ENCODE results near the gene IFI27L2.

IFI27L2 gene

GRCh38 chr14:94121485-94121884 is 7.9 kb downstream of the IFI27L2 start:
- Histone ChIP-seq H3K36me3 (ENCODE audit: insufficient read depth, low read length) (no peaks in the 10 kb centered on the region), H3K4me3 (ENCODE audit: low read depth in 1 of 2, low read length in 2 of 2) (no peak overlapping the region), H3K9me3 (ENCODE audit: low read length) (no peaks in the 10 kb centered on the region), H3K9ac (ENCODE audit: low read length) (no peak overlapping the region), H3K27ac (ENCODE audit: low read depth, low read length) (no peak overlapping the region), H3K27me3 (ENCODE audit: control insufficient read depth in 1 of 2, insufficient read depth in 2 of 2, low read length in 2 of 2) (no peaks in the 10 kb centered on the region), H3K4me1 (ENCODE audit: insufficient read depth, low read length) (no peaks in the 10 kb centered on the region)

- no peaks in the 10 kb centered on the region for H3K9me3 ChIP-seq (ENCODE audit: low read length)
- no peak overlapping the region for H3K9ac ChIP-seq (ENCODE audit: low read length)
- no peaks in the 10 kb centered on the region for H3K36me3 ChIP-seq (ENCODE audit: insufficient read depth, low read length)
- no peaks in the 10 kb centered on the region for H3K27me3 ChIP-seq (ENCODE audit: control insufficient read depth in 1 of 2, insufficient read depth in 2 of 2, low read length in 2 of 2)
- H3K27ac ChIP-seq (ENCODE audit: low read depth, low read length), result no peak overlapping the region
- no peak overlapping the region for H3K4me3 ChIP-seq (ENCODE audit: low read depth in 1 of 2, low read length in 2 of 2)
- H3K4me1 ChIP-seq (ENCODE audit: insufficient read depth, low read length), result no peaks in the 10 kb centered on the region
Measured at GRCh38 chr14:94120667-94121340, 8.6 kb downstream of the IFI27L2 start.

- Histone ChIP-seq H3K4me3 (ENCODE audit: low read depth in 1 of 2, low read length in 2 of 2) (no peak overlapping the region), H3K36me3 (ENCODE audit: insufficient read depth, low read length) (no peaks in the 10 kb centered on the region), H3K9me3 (ENCODE audit: low read length) (no peaks in the 10 kb centered on the region), H3K9ac (ENCODE audit: low read length) (no peak overlapping the region), H3K27me3 (ENCODE audit: control insufficient read depth in 1 of 2, insufficient read depth in 2 of 2, low read length in 2 of 2) (no peaks in the 10 kb centered on the region), H3K27ac (ENCODE audit: low read depth, low read length) (no peak overlapping the region), H3K4me1 (ENCODE audit: insufficient read depth, low read length) (no peaks in the 10 kb centered on the region)
Measured at GRCh38 chr14:94119071-94119470, 10.3 kb downstream of the IFI27L2 start.

GRCh38 chr14:94117856-94118255 is 11.5 kb downstream of the IFI27L2 start:
- Histone ChIP-seq H3K27me3 (ENCODE audit: control insufficient read depth in 1 of 2, insufficient read depth in 2 of 2, low read length in 2 of 2) (no peaks in the 10 kb centered on the region), H3K4me1 (ENCODE audit: insufficient read depth, low read length) (peaks cover 4% of the 10 kb centered on the region), H3K27ac (ENCODE audit: low read depth, low read length) (no peak overlapping the region), H3K4me3 (ENCODE audit: low read depth in 1 of 2, low read length in 2 of 2) (no peak overlapping the region), H3K36me3 (ENCODE audit: insufficient read depth, low read length) (no peaks in the 10 kb centered on the region), H3K9me3 (ENCODE audit: low read length) (no peaks in the 10 kb centered on the region), H3K9ac (ENCODE audit: low read length) (no peak overlapping the region)

GRCh38 chr14:94116701-94117100 is 12.7 kb downstream of the IFI27L2 start:
- Histone ChIP-seq H3K36me3 (ENCODE audit: insufficient read depth, low read length) (no peaks in the 10 kb centered on the region), H3K9me3 (ENCODE audit: low read length) (no peaks in the 10 kb centered on the region), H3K9ac (ENCODE audit: low read length) (no peak overlapping the region), H3K4me1 (ENCODE audit: insufficient read depth, low read length) (peaks cover 4% of the 10 kb centered on the region), H3K4me3 (ENCODE audit: low read depth in 1 of 2, low read length in 2 of 2) (no peak overlapping the region), H3K27ac (ENCODE audit: low read depth, low read length) (no peak overlapping the region), H3K27me3 (ENCODE audit: control insufficient read depth in 1 of 2, insufficient read depth in 2 of 2, low read length in 2 of 2) (no peaks in the 10 kb centered on the region)

- no peaks in the 10 kb centered on the region for H3K27me3 ChIP-seq (ENCODE audit: control insufficient read depth in 1 of 2, insufficient read depth in 2 of 2, low read length in 2 of 2)
- H3K27ac ChIP-seq (ENCODE audit: low read depth, low read length), result no peak overlapping the region
- no peak overlapping the region for H3K9ac ChIP-seq (ENCODE audit: low read length)
- no peak overlapping the region for H3K4me3 ChIP-seq (ENCODE audit: low read depth in 1 of 2, low read length in 2 of 2)
- peaks cover 4% of the 10 kb centered on the region for H3K4me1 ChIP-seq (ENCODE audit: insufficient read depth, low read length)
- no peaks in the 10 kb centered on the region for H3K9me3 ChIP-seq (ENCODE audit: low read length)
- no peaks in the 10 kb centered on the region for H3K36me3 ChIP-seq (ENCODE audit: insufficient read depth, low read length)
Measured at GRCh38 chr14:94115631-94116030, 13.8 kb downstream of the IFI27L2 start.

GRCh38 chr14:94115058-94115591 is 14.3 kb downstream of the IFI27L2 start:
- no peaks in the 10 kb centered on the region for H3K9me3 ChIP-seq (ENCODE audit: low read length)
- no peak overlapping the region for H3K9ac ChIP-seq (ENCODE audit: low read length)
- peaks cover 4% of the 10 kb centered on the region for H3K4me1 ChIP-seq (ENCODE audit: insufficient read depth, low read length)
- no peak overlapping the region for H3K27ac ChIP-seq (ENCODE audit: low read depth, low read length)
- no peak overlapping the region for H3K4me3 ChIP-seq (ENCODE audit: low read depth in 1 of 2, low read length in 2 of 2)
- no peaks in the 10 kb centered on the region for H3K36me3 ChIP-seq (ENCODE audit: insufficient read depth, low read length)
- no peaks in the 10 kb centered on the region for H3K27me3 ChIP-seq (ENCODE audit: control insufficient read depth in 1 of 2, insufficient read depth in 2 of 2, low read length in 2 of 2)

GRCh38 chr14:94114589-94115057 is 14.8 kb downstream of the IFI27L2 start:
- Histone ChIP-seq H3K9me3 (ENCODE audit: low read length) (no peaks in the 10 kb centered on the region), H3K4me1 (ENCODE audit: insufficient read depth, low read length) (peaks cover 7% of the 10 kb centered on the region), H3K36me3 (ENCODE audit: insufficient read depth, low read length) (no peaks in the 10 kb centered on the region), H3K9ac (ENCODE audit: low read length) (no peak overlapping the region), H3K4me3 (ENCODE audit: low read depth in 1 of 2, low read length in 2 of 2) (no peak overlapping the region), H3K27ac (ENCODE audit: low read depth, low read length) (no peak overlapping the region), H3K27me3 (ENCODE audit: control insufficient read depth in 1 of 2, insufficient read depth in 2 of 2, low read length in 2 of 2) (no peaks in the 10 kb centered on the region)

- Histone ChIP-seq H3K27me3 (ENCODE audit: control insufficient read depth in 1 of 2, insufficient read depth in 2 of 2, low read length in 2 of 2) (no peaks in the 10 kb centered on the region), H3K27ac (ENCODE audit: low read depth, low read length) (no peak overlapping the region), H3K9ac (ENCODE audit: low read length) (no peak overlapping the region), H3K4me1 (ENCODE audit: insufficient read depth, low read length) (peaks cover 9% of the 10 kb centered on the region), H3K4me3 (ENCODE audit: low read depth in 1 of 2, low read length in 2 of 2) (no peak overlapping the region), H3K36me3 (ENCODE audit: insufficient read depth, low read length) (no peaks in the 10 kb centered on the region), H3K9me3 (ENCODE audit: low read length) (no peaks in the 10 kb centered on the region)
Measured at GRCh38 chr14:94113908-94114588, 15.4 kb downstream of the IFI27L2 start.

GRCh38 chr14:94113490-94113889 is 15.9 kb downstream of the IFI27L2 start:
- no peaks in the 10 kb centered on the region for H3K9me3 ChIP-seq (ENCODE audit: low read length)
- H3K27ac ChIP-seq (ENCODE audit: low read depth, low read length), result no peak overlapping the region
- no peaks in the 10 kb centered on the region for H3K27me3 ChIP-seq (ENCODE audit: control insufficient read depth in 1 of 2, insufficient read depth in 2 of 2, low read length in 2 of 2)
- no peak overlapping the region for H3K4me3 ChIP-seq (ENCODE audit: low read depth in 1 of 2, low read length in 2 of 2)
- no peak overlapping the region for H3K9ac ChIP-seq (ENCODE audit: low read length)
- H3K4me1 ChIP-seq (ENCODE audit: insufficient read depth, low read length), result peaks cover 9% of the 10 kb centered on the region
- H3K36me3 ChIP-seq (ENCODE audit: insufficient read depth, low read length), result no peaks in the 10 kb centered on the region

GRCh38 chr14:94113073-94113472 is 16.3 kb downstream of the IFI27L2 start:
- no peak overlapping the region for H3K9ac ChIP-seq (ENCODE audit: low read length)

More at GRCh38 chr14:94113073-94113472, 16.3 kb downstream of the IFI27L2 start:
- Histone ChIP-seq H3K4me1 (ENCODE audit: insufficient read depth, low read length) (peaks cover 9% of the 10 kb centered on the region), H3K27me3 (ENCODE audit: control insufficient read depth in 1 of 2, insufficient read depth in 2 of 2, low read length in 2 of 2) (no peaks in the 10 kb centered on the region), H3K27ac (ENCODE audit: low read depth, low read length) (no peak overlapping the region), H3K9me3 (ENCODE audit: low read length) (no peaks in the 10 kb centered on the region), H3K4me3 (ENCODE audit: low read depth in 1 of 2, low read length in 2 of 2) (no peak overlapping the region), H3K36me3 (ENCODE audit: insufficient read depth, low read length) (no peaks in the 10 kb centered on the region)
